K562 (cell line): ENCODE data around the gene RPS23. TPM values are rescaled to one million over a fixed set of nuclear protein-coding genes. Genes with fewer than 3 reads are reported as not detected.

ENCODE experiments used
- GTF2E2 ChIP-seq: fragments of 200-800 bp; sonication (Bioruptor generic); IDR thresholded peaks from 2 replicates; pipeline ENCODE4 v1.6.1; 2016; ENCODE audit warnings: missing genetic modification characterization, missing compliant biosample characterization
- MITF ChIP-seq: IDR thresholded peaks from 2 replicates; pipeline ENCODE4 v1.6.1; 2014; ENCODE audit warnings: antibody characterized with exemption
- MYC ChIP-seq, 2 experiments: fragments of 250-450 bp in 1 of 2; sonication (Bioruptor Pico) in 1 of 2; IDR thresholded peaks; 2 replicates each; pipeline versions ENCODE4 v1.5.1 to v1.6.1; 2012 to 2021; ENCODE audit warnings: low read depth in 2 of 2, borderline replicate concordance in 1 of 2, improper control_type of control experiment in 1 of 2, low read length in 1 of 2, mild to moderate bottlenecking in 1 of 2, moderate library complexity in 1 of 2
- NONO ChIP-seq, 2 experiments: fragments of 200-400 bp in 1 of 2; fragments of 450-650 bp in 1 of 2; formaldehyde crosslinking in 1 of 2; IDR thresholded peaks; 2 replicates each; pipeline ENCODE4 v1.6.1; 2017; ENCODE audit warnings: low read depth in 2 of 2, mild to moderate bottlenecking in 2 of 2, moderate library complexity in 2 of 2, low read length in 1 of 2
- PML ChIP-seq: IDR thresholded peaks from 2 replicates; pipeline ENCODE4 v1.6.1; 2012; ENCODE audit warnings: low read length, inconsistent platforms
- SIN3B ChIP-seq: fragments of 450-650 bp; IDR thresholded peaks from 2 replicates; pipeline ENCODE4 v1.6.1; 2017; ENCODE audit warnings: low read depth, mild to moderate bottlenecking, moderate library complexity
- SIX5 ChIP-seq, 2 experiments: IDR thresholded peaks; 2 replicates each; pipeline ENCODE4 v1.6.1; 2011; ENCODE audit warnings: low read length in 2 of 2, borderline replicate concordance in 1 of 2, low read depth in 1 of 2, mild to moderate bottlenecking in 1 of 2, moderate library complexity in 1 of 2; ENCODE audit not compliant: insufficient read depth in 1 of 2
- TGIF2 ChIP-seq: sonication (generic); formaldehyde crosslinking; IDR thresholded peaks from 2 replicates; pipeline ENCODE4 v1.8.1; 2022; ENCODE audit warnings: mild to moderate bottlenecking, missing genetic modification reagents, moderate library complexity
- ZNF592 ChIP-seq: fragments of 450-650 bp; IDR thresholded peaks from 2 replicates; pipeline ENCODE4 v1.6.1; 2017; ENCODE audit warnings: antibody characterized with exemption, mild to moderate bottlenecking
- polyA plus RNA-seq, 8 experiments: library from polyadenylated mRNA; depleted of rRNA in 4 of 8; stranded (reverse) in 5 of 8; unstranded in 3 of 8; fragments of >200 nt; fragmentation: Nextera tagmentation in 2 of 8; fragmentation: Illumina TruSeq in 1 of 8; extraction: Ambion mirVana in 2 of 8; extraction: Trizol in 1 of 8; gene quantifications; 2 replicates each; pipeline versions ENCODE4 v1.2.1 to v1.2.3, GENCODE V29; 2011 to 2014; ENCODE audit warnings: inconsistent platforms in 1 of 8, missing spikeins in 1 of 8
- total RNA-seq, 7 experiments: library from RNA; depleted of rRNA in 6 of 7; stranded (reverse); fragments of >200 nt in 6 of 7; fragmentation: Illumina TruSeq in 2 of 7; extraction: Trizol in 2 of 7; gene quantifications; 2 replicates each; pipeline versions ENCODE4 v1.2.1 to v1.2.3, GENCODE V29; 2011 to 2021; ENCODE audit warnings: low replicate concordance in 1 of 7
- TF ChIP-seq, protein P1 (sequence below): sonication (generic); formaldehyde crosslinking; IDR thresholded peaks from 2 replicates; pipeline ENCODE4 v1.8.0; 2023; ENCODE audit warnings: mild to moderate bottlenecking, missing genetic modification reagents
- TF ChIP-seq, protein P2 (sequence below): sonication (generic); formaldehyde crosslinking; IDR thresholded peaks from 2 replicates; pipeline ENCODE4 v1.8.1; 2023; ENCODE audit warnings: mild to moderate bottlenecking, missing genetic modification reagents
- TF ChIP-seq, protein P3 (sequence below), 2 experiments: fragments of 450-650 bp in 1 of 2; IDR thresholded peaks; 2 replicates each; pipeline ENCODE4 v1.6.1; 2011 to 2017; ENCODE audit warnings: low read depth in 2 of 2, antibody characterized with exemption in 1 of 2, borderline replicate concordance in 1 of 2, low read length in 1 of 2, mild to moderate bottlenecking in 1 of 2, mixed read lengths in 1 of 2; ENCODE audit not compliant: control insufficient read depth in 1 of 2

RPS23 gene
- total and polyA plus RNA-seq, 9 of the 15 experiments (the other 6 are each of a cell fraction or from before 2014, with no cell fraction given): 3,252 to 10,689 (median 6,302) TPM

DNA sequence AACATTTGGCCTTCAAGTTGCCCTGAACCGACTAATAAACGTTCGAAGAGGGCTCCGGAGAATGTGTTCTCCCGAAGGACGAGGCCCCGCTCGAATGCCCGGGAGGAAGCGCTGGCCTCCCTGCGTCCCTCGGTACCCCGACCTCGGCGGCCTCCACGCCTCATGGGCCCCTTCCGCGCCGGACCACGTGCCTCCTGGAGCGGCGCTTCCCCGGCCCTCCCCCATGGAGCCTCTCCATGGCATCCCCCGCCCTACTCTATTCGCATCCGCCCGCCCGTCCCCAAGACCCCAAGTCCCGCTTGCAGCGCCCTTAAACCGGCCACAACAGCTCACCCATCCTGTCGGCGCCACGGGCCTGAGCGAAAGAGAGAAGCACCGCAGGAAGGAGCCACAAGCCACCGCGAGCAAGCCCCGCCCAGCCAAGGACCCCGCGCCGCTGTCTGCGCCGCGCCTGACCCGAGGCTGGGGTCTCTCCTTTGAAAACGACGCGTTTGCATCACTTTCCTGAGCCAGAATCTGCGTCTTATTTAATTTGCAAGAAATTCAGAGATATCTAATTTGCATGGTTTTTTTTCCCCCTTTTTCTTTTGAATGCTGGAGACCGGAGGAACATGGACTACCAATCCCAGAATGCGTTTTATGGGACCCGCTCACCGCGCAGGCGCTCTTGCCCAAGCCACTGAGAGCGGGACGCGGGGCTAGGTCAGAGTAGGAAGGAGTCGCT, at the start of gene RPS23 (continued):
- peak; percentile 95 for TF ChIP-seq MYC (IDR thresholded peaks at IDR 0.05; ENCODE audit: low read depth, low read length)
- peak; percentile 98 for TF ChIP-seq MYC (CRISPR knock-in tag; IDR thresholded peaks at IDR 0.05; ENCODE audit: borderline replicate concordance, low read depth)
- TF ChIP-seq GTF2E2 (tag): peak; percentile 94; the same call in 1 of the 2 replicates
- TF ChIP-seq SIN3B: 0 out of 2 replicates have a peak, but pooled peaks have one; percentile 40
- TF ChIP-seq ZNF592: peak; percentile 54; the same call in 1 of the 2 replicates
- TF ChIP-seq, protein P1, sequence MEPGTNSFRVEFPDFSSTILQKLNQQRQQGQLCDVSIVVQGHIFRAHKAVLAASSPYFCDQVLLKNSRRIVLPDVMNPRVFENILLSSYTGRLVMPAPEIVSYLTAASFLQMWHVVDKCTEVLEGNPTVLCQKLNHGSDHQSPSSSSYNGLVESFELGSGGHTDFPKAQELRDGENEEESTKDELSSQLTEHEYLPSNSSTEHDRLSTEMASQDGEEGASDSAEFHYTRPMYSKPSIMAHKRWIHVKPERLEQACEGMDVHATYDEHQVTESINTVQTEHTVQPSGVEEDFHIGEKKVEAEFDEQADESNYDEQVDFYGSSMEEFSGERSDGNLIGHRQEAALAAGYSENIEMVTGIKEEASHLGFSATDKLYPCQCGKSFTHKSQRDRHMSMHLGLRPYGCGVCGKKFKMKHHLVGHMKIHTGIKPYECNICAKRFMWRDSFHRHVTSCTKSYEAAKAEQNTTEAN (CRISPR knock-in tag): 0 out of 2 replicates have a peak, but pooled peaks have one; percentile 13
- TF ChIP-seq, protein P2, sequence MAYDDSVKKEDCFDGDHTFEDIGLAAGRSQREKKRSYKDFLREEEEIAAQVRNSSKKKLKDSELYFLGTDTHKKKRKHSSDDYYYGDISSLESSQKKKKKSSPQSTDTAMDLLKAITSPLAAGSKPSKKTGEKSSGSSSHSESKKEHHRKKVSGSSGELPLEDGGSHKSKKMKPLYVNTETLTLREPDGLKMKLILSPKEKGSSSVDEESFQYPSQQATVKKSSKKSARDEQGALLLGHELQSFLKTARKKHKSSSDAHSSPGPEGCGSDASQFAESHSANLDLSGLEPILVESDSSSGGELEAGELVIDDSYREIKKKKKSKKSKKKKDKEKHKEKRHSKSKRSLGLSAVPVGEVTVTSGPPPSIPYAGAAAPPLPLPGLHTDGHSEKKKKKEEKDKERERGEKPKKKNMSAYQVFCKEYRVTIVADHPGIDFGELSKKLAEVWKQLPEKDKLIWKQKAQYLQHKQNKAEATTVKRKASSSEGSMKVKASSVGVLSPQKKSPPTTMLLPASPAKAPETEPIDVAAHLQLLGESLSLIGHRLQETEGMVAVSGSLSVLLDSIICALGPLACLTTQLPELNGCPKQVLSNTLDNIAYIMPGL (CRISPR knock-in tag): peak; percentile 44
- TF ChIP-seq TGIF2 (CRISPR knock-in tag): peak; percentile 38; the same call in 1 of the 2 replicates
- TF ChIP-seq, protein P3, sequence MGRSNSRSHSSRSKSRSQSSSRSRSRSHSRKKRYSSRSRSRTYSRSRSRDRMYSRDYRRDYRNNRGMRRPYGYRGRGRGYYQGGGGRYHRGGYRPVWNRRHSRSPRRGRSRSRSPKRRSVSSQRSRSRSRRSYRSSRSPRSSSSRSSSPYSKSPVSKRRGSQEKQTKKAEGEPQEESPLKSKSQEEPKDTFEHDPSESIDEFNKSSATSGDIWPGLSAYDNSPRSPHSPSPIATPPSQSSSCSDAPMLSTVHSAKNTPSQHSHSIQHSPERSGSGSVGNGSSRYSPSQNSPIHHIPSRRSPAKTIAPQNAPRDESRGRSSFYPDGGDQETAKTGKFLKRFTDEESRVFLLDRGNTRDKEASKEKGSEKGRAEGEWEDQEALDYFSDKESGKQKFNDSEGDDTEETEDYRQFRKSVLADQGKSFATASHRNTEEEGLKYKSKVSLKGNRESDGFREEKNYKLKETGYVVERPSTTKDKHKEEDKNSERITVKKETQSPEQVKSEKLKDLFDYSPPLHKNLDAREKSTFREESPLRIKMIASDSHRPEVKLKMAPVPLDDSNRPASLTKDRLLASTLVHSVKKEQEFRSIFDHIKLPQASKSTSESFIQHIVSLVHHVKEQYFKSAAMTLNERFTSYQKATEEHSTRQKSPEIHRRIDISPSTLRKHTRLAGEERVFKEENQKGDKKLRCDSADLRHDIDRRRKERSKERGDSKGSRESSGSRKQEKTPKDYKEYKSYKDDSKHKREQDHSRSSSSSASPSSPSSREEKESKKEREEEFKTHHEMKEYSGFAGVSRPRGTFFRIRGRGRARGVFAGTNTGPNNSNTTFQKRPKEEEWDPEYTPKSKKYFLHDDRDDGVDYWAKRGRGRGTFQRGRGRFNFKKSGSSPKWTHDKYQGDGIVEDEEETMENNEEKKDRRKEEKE (IDR thresholded peaks at IDR 0.05; ENCODE audit: borderline replicate concordance in 1 of 2, control insufficient read depth in 1 of 2, low read depth in 2 of 2, low read length in 1 of 2): peak in 1 of 2 experiments; percentile 89; a peak in 2 of 4 replicates
- peak; percentile 29 to 46; a peak in 3 of 4 replicates for TF ChIP-seq SIX5 (IDR thresholded peaks at IDR 0.05; ENCODE audit: borderline replicate concordance in 1 of 2, insufficient read depth in 1 of 2, low read depth in 1 of 2, low read length in 2 of 2)
- TF ChIP-seq MITF: no peak
- peak in 1 of 2 experiments; percentile 4; a peak in 1 of 4 replicates for TF ChIP-seq NONO (IDR thresholded peaks at IDR 0.05; ENCODE audit: low read depth in 2 of 2, low read length in 1 of 2)
- peak; percentile 84; the same call in 1 of the 2 replicates for TF ChIP-seq PML
